Left hindlimb (tissue), 1 donor: ENCODE measurements around the gene GADD45A.

Source experiments
- DNase-seq: peaks from one replicate; pipeline ENCODE4 v3.0.0-alpha.2; 2018

GADD45A gene

DNA sequence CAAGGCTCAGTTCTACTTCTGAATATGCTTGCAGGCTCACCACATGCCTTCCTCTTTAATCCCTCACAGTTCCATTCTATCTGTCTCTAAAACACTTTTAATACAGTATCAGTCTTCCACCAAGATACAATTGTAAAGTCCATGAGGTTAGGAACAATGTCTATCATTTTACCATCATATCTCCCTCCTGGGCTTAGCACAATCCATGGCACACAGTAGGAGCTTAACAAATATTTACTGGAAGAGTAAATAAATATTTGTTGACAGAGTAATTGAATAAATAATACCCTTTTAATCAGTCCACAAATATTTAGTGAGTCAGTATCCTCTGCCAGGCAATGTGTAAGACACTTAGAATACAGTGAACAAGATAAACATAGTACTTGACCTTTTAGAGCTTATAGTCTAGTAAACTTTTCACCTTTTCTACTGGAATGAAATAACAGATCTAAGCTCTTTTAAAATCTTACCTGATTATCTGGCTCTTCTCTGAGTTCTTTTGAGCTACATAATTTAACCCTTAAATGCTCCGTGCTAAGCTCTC is 12.7 kb upstream of the GADD45A start:
- DNase-seq = no peak

DNA sequence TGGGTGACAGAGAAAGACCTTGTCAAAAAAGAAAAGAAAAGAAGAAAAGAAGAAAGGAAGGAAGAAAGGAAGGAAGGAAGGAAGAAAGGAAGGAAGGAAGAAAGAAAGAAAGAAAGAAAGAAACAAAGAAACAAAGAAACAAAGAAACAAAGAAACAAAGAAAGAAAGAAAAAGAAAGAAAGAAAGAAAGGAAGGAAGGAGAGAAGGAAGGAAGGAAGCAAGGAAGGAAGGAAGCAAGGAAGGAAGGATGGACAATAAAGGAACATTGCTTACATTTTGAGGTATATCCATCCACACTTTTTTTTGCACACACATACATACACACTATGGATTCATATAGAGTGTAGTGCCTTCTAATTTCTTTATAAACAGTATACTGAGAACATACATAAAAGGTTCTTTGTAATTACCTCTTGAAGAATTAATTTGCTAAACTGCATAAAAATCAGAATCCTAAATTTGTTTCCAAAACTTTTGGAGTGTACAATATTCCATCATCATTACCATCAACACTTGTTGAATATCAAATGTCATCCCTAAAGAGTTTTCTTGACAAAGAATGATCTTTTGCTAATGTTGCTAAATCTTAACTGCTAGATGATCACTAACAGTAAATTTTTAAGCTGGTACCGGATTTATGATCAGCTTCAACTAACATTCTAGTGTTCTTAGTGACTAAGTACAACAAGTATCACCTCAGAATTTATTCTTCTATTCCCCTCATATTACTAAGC is 11.4 kb upstream of the GADD45A start:
- no peak for DNase-seq

DNA sequence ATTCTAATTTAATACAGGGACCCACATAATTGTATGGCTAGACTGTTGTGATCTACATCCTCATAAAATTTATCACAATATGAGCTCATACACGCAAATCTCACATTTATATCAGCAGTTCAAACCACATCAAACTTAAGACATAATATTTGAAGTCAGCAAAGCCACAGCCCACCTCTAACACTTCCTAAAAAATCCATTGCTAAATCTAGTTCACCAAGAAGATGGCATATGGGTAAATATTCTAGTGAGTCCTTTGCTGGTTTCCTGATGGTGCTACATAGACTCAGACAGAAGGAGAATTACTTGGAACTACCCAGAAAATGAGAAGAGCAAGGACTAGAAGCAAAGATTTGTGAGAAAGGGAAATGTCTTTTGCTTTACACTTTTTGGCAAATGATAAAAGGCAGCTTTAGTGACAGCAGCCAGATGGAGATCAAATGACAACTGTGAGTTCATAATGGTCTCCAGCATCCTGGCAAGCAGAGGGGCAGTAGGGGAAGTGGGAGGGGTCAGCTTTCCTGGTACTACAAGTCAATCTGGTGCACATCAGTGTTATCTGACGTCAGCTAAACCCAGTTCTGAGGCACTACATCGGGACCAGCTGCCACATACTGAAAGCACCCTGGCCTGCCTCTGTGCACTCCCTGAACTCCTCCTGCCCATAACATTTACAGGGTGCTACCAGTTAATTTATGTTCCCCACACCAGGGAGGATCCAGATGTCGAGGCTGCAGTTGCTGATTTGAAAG is 10.6 kb upstream of the GADD45A start:
- DNase-seq = peak; percentile 82

DNA sequence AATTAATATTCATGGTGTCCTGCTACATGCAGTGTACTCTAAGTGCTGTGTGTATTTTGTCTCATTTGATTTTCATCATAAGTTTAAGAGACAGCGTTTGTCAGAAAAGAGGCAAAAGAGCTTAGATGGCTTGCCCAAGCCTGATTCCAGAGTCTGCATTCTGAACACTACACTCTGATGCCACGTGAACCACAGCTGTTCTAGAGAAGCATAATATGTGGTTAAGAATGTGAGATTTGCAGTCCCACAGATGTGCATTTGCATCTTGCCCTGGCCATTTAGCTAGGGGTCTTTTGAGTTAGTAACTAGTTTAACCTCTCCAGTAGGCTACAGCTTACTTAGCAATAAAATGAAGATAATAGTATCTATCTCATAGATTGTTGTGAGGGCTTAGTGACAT is 9.2 kb upstream of the GADD45A start:
- DNase-seq = no peak

DNA sequence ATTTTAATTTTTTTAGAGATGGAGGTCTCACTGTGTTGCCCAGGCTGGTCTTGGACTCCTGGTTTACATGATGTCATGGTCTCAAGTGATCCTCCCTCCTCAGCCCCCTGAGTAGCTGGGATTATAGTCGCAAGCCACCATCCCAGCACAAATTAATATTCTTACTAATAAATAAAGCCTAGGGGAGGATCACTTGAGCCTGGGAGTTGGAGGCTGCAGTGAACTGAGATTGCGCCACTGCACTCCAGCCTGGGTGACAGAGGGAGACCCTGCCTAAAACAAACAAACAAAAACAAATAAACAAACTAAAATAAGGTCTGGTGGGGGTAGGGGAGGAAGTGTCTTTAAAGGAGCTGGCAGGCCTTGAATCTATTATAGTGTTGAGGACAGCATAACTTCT is 8.7 kb upstream of the GADD45A start:
- no peak for DNase-seq

DNA sequence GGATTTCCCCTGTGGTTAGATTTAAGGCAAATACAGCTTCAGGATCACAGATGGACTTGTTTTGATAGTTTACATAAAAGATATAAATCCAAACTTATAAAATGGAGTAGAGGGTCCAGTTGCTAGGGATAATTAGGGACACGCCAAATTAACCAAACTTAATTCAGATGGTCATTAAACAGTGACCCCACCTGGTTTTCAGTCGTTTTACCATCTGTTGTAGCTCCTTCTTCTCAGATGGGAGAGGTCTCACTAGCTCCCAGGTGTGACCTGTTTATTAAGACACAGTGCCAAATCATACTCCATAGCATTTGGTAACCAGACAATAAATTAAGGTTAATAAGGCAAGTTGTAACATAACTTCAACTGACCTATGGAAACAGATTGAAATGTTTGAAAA is 8.1 kb upstream of the GADD45A start:
- no peak for DNase-seq

DNA sequence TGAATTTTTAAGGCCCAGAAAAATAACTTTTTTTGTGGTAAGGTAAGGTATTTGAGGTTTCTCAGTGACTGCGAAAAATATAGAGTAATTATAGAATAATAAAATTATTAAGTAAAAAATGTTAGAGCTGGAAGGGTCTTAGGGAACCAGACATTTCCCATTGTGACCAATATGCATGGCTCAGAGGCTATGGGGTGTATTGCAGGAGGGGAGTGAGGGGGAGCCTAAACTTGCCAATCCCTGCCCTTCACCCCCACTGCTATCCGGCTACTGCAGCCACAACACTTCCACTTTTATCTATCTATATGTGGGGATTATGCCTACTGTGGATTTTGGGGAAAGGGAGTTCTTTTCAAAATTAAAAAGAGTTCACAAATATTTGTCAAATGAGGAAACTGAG is 7.6 kb upstream of the GADD45A start:
- DNase-seq = no peak

DNA sequence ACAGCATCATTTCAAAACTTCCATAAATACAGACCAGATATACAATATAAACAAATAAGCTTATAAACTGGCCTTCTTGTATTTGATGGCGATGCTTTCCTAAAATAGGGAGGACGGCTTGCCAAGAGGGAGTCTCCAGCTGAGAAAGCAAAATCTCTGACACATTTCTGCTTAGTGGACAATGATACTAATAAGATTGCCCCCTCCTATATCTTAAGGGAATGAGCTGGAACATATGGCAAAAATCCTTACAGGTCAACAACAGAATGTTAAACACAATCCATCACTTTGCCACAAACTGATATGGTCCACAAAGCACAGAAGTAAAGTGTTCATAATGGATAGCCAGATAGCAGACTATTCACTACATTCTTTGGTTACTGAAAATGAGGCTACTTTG is 7.1 kb upstream of the GADD45A start:
- DNase-seq = no peak

DNA sequence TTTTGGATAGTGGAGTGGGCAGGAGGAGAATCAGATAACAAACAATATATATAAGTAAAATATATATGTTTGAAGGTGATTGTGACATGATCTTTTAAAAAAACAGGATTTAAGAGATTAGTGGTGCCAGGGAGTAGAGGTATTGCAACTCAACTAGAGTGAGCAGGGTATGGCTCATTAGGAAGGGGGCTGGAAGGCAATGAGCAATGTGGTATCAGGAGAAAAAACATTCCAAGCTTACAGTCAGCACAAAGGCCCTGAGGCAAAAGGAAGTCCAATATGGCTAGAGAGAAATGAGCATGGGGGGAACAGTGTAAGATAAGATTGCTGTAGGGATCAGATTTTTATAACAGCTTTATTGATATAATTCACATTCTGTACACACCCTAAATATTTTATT is 5.3 kb upstream of the GADD45A start:
- DNase-seq = no peak

DNA sequence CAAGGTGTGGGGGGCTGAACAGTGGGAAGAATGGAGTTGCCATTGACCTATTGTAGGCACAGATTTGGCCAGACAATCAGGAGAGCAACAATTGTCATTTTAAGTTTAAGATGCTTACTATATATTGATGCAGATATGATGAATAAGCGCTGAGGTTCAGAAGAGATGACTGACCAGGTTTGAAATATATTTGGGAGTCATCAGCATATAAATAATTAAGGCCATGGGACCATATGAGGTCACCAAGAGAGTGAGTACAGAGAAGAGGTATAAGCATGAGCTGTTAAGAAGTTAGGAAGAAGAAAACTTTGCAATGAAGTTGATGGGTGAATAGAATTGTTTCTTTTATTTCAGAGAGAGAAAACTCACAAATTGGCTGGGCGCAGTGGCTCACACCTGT is 4.5 kb upstream of the GADD45A start:
- no peak for DNase-seq

DNA sequence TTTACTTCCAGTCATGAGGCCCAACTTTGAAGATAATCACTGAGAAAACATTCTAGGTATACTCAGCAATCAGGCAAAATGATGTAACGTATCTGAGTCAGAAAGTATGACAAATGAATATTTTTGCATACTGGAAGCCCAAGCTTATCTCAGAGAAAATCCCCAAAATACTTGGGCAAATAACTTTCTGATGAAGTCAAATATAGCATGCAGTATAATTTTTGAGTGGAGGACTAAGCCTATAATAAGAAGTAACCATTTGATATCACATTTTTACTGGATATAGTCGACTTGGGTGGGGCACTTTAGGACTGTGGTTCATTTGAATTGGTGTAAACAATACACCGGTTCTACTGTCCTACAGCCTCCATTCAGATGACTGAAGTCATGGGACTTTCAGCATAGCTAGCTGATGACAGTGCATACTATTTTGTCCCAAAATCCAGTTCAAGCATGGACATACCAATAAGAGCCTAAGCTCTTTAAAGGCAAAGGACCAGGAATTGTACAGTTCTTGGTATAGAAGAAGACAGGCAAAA is 2.3 kb upstream of the GADD45A start:
- DNase-seq = no peak

DNA sequence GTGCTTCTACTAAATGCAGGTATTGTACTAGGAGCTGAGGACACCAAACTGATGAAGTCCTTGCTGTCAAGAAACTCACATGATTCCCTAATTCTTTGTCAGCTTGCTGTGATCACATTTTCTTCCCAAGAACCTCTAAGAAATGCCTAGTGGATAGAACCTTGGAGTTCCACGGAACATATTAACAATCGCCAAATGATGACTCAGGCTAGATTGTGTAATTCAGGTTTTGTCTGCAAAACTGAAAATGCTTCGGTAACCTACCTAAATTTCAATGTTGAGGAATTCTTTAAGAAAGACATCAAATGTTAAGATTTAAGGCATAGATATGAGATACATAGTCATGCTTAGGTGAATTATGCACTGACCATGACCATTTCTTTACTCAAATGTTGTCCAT is 1.7 kb upstream of the GADD45A start:
- no peak for DNase-seq

DNA sequence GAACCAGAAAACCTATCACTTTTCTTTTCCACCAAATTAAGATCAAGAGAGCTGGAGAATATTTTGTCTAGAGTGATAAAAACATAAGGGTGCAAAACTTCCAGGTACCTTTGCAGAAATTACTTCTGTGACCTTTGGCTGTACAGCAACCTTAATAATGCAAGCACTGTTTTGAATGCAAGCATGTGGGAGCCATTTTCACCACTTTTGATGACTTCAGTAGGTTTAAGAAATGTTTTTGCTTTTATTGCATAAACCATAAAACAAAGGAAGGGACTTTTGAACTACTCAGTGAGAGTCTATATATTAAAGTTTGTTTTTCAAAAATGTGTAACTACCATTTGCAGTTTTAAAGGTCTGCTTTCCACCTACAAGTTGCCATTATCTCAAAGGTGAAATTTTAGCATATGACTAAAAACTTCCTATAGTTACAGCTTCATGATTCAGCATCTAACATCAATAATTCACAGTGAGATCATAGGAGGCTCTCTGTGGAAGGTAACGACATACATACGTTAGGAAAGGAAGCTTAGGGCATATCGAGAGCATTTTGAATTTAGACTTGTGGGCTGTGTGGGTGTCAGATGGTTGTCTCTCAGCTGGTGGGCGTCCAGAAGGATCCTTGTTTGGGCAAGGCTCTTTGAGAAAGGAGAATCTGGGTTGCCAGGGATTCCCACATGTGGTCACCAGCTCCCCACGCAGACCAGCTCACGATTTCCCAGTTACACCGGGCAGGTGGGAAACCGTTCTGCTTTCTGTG is 1.1 kb upstream of the GADD45A start:
- DNase-seq = peak; percentile 42

DNA sequence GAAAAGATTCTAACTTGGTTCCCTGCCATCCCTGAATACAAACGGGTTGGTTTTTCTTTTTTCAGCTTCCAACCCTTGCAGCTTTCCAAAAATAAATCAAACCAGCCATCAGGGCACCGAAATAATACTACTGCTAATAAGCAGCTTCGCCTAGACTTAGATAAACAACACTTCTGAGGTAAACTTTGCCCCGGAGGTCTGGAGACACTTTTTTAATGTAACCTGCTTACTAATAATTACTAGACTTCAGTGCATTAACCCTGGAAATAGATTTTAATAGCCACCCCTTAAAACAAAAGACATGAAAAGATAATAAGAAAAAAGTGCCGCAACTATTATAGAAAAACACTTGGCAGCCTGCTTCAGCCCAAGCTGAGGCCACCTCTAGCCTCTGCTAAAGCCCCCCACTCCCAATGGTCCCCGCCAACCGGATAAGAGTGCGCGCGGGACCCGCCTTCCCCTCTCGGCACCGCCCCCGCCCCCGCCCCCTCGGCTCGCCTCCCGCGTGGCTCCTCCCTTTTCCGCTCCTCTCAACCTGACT is 405 bp upstream of the GADD45A start:
- DNase-seq = no peak

DNA sequence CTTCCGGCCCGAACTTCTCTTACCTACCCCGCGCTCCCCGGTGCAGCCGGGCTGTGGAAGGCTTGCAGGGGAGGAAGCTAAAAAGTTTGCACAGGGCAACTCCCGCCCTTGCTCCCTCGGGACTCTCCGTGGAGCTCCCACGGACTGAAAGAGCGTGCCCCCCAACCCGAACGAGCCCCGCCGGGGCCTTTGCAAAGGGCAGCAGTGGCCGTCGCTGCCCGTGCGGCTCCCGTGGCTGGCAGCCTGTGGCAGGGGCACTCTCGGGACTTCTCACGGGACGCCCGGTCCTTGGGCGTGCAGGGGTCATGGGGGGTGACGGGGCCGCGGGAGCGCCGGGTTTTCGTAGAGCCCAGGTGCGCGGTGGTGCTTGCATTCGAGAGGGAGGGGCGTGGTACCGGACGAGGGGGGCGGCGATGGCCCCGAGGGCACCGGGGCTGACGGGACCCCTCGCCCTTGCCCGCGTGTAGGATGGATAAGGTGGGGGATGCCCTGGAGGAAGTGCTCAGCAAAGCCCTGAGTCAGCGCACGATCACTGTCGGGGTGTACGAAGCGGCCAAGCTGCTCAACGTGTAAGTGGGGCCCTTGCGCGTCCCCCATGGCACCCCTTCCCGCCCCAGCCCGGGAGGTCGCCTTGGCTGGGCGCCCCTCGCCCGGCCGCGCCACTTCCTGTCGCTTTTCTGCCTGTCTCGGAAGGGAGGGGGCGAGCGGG is 711 bp downstream of the GADD45A start:
- DNase-seq = peak; percentile 56

DNA sequence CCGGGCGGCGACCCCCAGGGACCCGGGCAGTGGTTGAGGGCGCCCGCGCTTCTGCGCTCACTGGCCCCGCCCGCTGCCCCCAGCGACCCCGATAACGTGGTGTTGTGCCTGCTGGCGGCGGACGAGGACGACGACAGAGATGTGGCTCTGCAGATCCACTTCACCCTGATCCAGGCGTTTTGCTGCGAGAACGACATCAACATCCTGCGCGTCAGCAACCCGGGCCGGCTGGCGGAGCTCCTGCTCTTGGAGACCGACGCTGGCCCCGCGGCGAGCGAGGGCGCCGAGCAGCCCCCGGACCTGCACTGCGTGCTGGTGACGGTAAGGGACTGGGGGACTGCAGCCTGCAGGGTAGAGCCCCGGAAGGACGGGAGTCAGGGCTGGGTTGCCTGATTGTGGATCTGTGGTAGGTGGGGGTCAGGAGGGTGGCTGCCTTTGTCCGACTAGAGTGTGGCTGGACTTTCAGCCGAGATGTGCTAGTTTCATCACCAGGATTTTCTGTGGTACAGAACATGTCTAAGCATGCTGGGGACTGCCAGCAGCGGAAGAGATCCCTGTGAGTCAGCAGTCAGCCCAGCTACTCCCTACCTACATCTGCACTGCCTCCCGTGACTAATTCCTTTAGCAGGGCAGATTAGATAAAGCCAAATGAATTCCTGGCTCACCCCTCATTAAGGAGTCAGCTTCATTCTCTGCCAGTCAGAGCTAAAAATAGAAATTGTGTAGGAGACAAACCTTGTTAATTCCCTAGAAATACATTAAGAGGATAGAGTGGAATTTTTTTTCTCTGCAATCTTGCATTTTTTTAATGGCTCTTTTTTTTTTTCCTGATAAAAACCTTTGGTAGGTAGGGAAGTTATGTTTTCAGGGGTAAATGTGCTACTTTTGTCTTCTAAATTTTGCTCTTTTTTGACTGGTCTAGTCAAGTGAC is 1.5 kb downstream of the GADD45A start:
- peak; percentile 77 for DNase-seq

DNA sequence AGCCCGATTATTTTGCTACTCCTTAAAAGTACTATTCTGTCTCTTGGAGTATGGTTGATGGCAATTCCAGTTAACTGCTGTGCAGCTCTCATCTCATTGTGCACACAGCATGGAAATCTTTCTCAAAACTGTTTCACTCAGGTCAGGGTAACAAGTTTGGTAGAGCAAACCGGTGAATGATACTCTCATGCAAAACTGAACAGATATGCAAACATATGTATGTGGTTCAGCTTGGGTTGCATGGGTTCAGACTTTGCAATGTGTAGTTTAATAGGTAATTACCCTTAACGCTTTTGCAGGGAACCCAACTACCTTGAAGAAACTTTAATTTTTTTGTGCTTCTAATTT is 2.2 kb downstream of the GADD45A start:
- DNase-seq = no peak

DNA sequence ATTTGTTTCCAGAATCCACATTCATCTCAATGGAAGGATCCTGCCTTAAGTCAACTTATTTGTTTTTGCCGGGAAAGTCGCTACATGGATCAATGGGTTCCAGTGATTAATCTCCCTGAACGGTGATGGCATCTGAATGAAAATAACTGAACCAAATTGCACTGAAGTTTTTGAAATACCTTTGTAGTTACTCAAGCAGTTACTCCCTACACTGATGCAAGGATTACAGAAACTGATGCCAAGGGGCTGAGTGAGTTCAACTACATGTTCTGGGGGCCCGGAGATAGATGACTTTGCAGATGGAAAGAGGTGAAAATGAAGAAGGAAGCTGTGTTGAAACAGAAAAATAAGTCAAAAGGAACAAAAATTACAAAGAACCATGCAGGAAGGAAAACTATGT is 2.6 kb downstream of the GADD45A start:
- DNase-seq = no peak

DNA sequence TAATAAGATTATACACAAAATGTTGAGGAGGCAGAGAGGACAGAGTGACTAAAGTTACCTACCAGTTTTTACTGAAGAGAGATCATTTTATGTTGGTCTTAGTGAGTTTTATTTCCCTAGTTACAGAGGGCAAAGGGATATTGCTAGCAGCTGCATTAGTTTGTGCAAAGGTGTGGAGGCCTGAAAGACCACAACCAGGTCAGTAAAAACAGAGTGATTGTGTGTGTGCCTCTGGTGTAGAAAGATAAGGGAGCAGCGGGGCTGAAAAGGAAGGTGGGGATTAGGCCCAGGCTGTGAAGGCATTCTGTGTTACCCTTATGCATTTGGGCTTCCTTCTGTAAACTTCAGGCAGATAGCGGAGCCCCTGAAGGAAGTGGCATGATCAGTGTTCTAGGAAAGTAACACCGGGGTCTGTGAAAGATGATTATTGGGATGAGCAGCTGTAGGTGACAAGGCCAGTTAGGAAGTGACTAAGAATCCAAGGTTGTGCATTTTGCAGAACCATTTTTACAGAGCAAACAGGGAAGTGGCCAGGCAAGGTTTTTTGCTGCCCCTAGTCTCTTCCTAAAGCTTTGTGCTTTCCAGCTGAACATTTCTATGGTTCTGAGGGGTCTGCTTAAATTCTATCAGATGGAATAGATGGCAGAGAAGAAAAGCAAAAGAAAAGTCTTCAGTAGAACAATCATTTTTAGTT is 3.7 kb downstream of the GADD45A start:
- DNase-seq = no peak

DNA sequence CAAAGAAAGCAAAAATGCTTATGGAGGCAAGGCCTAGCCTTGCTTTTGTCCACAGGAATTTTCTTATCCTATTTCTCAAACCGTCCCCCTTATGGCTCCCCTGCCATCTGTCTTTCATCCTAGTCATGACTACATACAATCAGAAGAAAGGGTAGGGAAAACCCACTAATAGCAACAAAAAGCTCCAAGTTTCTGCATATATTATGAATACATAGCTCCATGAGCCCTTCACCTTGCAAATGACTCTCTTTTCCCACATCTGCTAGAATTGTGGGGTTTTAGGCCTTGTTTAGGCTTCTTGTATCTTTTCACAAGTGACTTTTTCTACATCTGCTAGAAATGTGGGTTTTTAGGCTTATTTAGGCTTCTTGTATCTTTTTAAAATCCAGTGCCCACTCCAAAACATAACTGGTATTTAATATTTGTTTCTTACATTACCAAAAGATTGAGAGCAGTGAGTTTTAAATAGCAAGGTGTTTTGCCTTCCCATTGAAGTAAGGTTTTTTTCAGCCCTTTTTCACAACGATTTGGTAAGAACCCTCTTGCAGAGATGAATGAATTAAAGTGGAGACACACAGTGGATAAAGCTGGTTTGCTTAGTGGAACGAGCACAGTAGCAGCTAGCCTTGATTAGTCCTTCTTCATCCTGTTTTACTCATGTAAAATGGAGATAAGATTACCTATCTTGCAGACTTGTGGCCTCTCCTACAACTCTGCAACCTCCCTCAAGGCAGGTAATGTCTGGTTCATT is 4.4 kb downstream of the GADD45A start:
- no peak for DNase-seq
